ENCODE data around the gene STARD13.

DNA sequence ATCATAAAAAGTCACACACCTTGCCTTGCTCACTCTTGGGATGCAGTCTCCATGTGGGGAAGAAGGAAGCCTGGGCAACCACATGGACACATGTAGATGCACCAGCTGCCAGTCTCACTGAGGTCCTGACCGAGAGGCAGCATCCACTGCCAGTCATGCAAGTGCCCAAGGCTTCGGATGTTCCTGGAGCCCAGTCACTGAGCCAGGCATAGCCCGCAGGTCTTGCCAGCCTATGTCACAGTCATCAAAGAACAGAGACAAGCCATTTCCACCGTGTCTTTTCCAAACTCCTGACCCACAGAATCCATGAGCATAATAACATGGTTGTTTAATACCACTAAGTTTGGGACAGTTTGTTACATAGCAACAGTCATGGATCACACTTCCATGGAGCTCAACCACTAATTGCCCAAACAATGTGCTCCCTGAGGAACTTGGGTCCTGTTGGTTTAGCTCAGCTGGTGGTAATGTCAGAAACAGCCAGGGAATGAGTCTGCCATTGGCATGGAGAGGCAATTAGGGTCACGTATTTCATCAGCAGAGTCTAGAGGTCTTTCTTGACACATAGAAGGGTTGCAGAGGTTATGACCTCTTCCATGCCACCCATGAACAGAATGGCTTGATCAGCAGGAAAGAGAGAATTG is 21.5 kb downstream of the STARD13 start:
- TF ChIP-seq, protein P1, sequence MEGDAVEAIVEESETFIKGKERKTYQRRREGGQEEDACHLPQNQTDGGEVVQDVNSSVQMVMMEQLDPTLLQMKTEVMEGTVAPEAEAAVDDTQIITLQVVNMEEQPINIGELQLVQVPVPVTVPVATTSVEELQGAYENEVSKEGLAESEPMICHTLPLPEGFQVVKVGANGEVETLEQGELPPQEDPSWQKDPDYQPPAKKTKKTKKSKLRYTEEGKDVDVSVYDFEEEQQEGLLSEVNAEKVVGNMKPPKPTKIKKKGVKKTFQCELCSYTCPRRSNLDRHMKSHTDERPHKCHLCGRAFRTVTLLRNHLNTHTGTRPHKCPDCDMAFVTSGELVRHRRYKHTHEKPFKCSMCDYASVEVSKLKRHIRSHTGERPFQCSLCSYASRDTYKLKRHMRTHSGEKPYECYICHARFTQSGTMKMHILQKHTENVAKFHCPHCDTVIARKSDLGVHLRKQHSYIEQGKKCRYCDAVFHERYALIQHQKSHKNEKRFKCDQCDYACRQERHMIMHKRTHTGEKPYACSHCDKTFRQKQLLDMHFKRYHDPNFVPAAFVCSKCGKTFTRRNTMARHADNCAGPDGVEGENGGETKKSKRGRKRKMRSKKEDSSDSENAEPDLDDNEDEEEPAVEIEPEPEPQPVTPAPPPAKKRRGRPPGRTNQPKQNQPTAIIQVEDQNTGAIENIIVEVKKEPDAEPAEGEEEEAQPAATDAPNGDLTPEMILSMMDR (IDR thresholded peaks at IDR 0.05): no peak
- TF ChIP-seq POLR2A (IDR thresholded peaks at IDR 0.05): no peak
